Loucy (cell line): ENCODE results near the gene NAV2.

Source experiments
- H2AFZ ChIP-seq: fragments of 200-600 bp; sonication (generic); 2 replicates; pipeline ENCODE4 v1.6.0; 2016; ENCODE audit warnings: antibody characterized with exemption, mild to moderate bottlenecking, low read length, moderate library complexity
- H3F3A ChIP-seq: fragments of 200-600 bp; 2 replicates; pipeline ENCODE4 v1.6.0; 2016; ENCODE audit warnings: antibody characterized with exemption, low read depth, mild to moderate bottlenecking
- H3K27me3 ChIP-seq: fragments of 200-600 bp; sonication (generic); 2 replicates; pipeline ENCODE4 v1.6.1; 2014; ENCODE audit warnings: low read length, mild to moderate bottlenecking; ENCODE audit not compliant: insufficient read depth, poor library complexity, severe bottlenecking
- H3K36me3 ChIP-seq: fragments of 200-600 bp; sonication (generic); 2 replicates; pipeline ENCODE4 v1.6.1; 2016; ENCODE audit warnings: low read length; ENCODE audit not compliant: insufficient read depth
- H3K4me1 ChIP-seq: fragments of 200-600 bp; sonication (generic); 2 replicates; pipeline ENCODE4 v1.5.1; 2014; ENCODE audit warnings: low read length, mild to moderate bottlenecking; ENCODE audit not compliant: insufficient read depth, poor library complexity, severe bottlenecking
- H3K4me2 ChIP-seq: fragments of 200-600 bp; sonication (generic); 2 replicates; pipeline ENCODE4 v1.6.0; 2014; ENCODE audit warnings: antibody characterized with exemption, low read length, low read depth, mild to moderate bottlenecking; ENCODE audit not compliant: poor library complexity, severe bottlenecking
- H3K4me3 ChIP-seq: fragments of 200-600 bp; sonication (generic); 2 replicates; pipeline ENCODE4 v1.5.1; 2014; ENCODE audit warnings: low read length, mild to moderate bottlenecking, mixed read lengths; ENCODE audit not compliant: poor library complexity, severe bottlenecking
- H3K79me2 ChIP-seq: fragments of 200-600 bp; sonication (generic); 2 replicates; pipeline ENCODE4 v1.6.1; 2014; ENCODE audit warnings: low read length; ENCODE audit not compliant: insufficient read depth
- H3K9ac ChIP-seq: fragments of 200-600 bp; sonication (generic); 2 replicates; pipeline ENCODE4 v1.6.0; 2014; ENCODE audit warnings: mild to moderate bottlenecking, low read depth, low read length, moderate library complexity; ENCODE audit not compliant: poor library complexity, severe bottlenecking
- H3K9me2 ChIP-seq: fragments of 200-600 bp; sonication (generic); replicated peaks from 2 replicates; pipeline ENCODE4 v1.6.1; 2016; ENCODE audit warnings: low read depth, low read length, mixed read lengths
- H3K9me3 ChIP-seq: fragments of 200-600 bp; sonication (generic); 2 replicates; pipeline ENCODE4 v1.6.1; 2014; ENCODE audit warnings: mild to moderate bottlenecking, antibody characterized with exemption, low read length, low read depth; ENCODE audit not compliant: insufficient read depth
- H4K20me1 ChIP-seq: fragments of 200-600 bp; sonication (generic); 2 replicates; pipeline ENCODE4 v1.6.0; 2014; ENCODE audit warnings: antibody characterized with exemption, low read length, mild to moderate bottlenecking; ENCODE audit not compliant: insufficient read depth, poor library complexity, severe bottlenecking
- EZH2phosphoT487 ChIP-seq: fragments of 200-600 bp; IDR thresholded peaks from 2 replicates; pipeline ENCODE4 v1.6.1; 2018; ENCODE audit warnings: antibody characterized with exemption, mild to moderate bottlenecking, moderate library complexity, borderline replicate concordance
- TF ChIP-seq, protein P1 (sequence below): fragments of 200-600 bp; sonication (generic); conservative IDR thresholded peaks from 2 replicates; pipeline ENCODE4 v1.5.1; 2014; ENCODE audit warnings: mild to moderate bottlenecking, antibody characterized with exemption, low read length

The NAV2 gene

DNA sequence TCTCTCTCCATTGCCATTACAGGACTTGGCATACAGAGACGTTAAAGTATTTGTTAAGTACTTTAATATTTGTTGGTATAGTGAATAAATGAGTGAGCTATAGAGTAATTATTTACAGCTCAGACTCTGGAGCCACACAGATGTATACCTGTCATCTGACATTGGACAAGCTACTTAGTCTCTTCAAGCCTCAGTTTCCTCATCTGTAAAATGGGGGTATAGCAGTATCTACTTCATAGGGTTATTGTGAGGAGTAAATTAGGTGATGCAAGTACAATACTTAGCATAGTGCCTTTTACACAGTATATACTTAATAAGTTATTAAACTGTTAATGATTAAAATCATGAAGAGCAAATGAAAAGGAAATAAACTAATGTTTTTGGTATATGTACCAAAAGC, 203.2 kb downstream of the NAV2 start:
- Histone ChIP-seq H3K27me3 (no peaks in the 10 kb centered on the region), H3K79me2 (no peaks in the 10 kb centered on the region), H3K4me1 (no peaks in the 10 kb centered on the region), H3K9me3 (no peaks in the 10 kb centered on the region), H3K9ac (no peak overlapping the region), H3K9me2 (no peaks in the 10 kb centered on the region), H2AFZ (no peak overlapping the region), H3F3A (no peaks in the 10 kb centered on the region), H3K4me3 (no peak overlapping the region), H3K4me2 (no peak overlapping the region), H4K20me1 (no peaks in the 10 kb centered on the region), H3K36me3 (no peaks in the 10 kb centered on the region)
- TF ChIP-seq, protein P1, sequence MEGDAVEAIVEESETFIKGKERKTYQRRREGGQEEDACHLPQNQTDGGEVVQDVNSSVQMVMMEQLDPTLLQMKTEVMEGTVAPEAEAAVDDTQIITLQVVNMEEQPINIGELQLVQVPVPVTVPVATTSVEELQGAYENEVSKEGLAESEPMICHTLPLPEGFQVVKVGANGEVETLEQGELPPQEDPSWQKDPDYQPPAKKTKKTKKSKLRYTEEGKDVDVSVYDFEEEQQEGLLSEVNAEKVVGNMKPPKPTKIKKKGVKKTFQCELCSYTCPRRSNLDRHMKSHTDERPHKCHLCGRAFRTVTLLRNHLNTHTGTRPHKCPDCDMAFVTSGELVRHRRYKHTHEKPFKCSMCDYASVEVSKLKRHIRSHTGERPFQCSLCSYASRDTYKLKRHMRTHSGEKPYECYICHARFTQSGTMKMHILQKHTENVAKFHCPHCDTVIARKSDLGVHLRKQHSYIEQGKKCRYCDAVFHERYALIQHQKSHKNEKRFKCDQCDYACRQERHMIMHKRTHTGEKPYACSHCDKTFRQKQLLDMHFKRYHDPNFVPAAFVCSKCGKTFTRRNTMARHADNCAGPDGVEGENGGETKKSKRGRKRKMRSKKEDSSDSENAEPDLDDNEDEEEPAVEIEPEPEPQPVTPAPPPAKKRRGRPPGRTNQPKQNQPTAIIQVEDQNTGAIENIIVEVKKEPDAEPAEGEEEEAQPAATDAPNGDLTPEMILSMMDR, result no peak

DNA sequence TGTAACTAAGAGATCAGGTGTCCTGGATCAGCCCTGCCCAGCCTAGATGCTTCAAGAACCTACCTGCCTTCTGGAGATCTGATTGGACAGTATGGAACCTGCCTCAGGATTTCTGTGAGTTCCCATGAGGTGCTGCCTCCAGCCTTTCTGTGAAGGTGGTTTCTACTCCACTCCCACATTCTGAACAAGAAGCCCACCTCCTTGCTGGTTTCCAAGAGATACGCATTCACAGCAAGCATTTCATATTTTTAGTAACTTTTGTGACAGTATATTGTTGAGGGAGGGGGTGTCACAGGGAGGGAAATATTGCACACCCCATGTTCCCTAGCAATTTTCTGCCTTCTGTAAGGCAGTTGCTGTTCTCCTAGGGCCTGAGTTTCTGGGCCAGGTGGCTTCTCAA, 204.4 kb downstream of the NAV2 start:
- TF ChIP-seq, protein P1, result no peak
- TF ChIP-seq EZH2phosphoT487, result no peak
- Histone ChIP-seq H3K9ac (no peak overlapping the region), H3K79me2 (no peaks in the 10 kb centered on the region), H3K27me3 (no peaks in the 10 kb centered on the region), H2AFZ (no peak overlapping the region), H3K9me2 (no peaks in the 10 kb centered on the region), H3K9me3 (no peaks in the 10 kb centered on the region), H3F3A (no peaks in the 10 kb centered on the region), H3K4me2 (no peak overlapping the region), H3K4me1 (no peaks in the 10 kb centered on the region), H4K20me1 (no peaks in the 10 kb centered on the region), H3K36me3 (no peaks in the 10 kb centered on the region), H3K4me3 (no peak overlapping the region)

DNA sequence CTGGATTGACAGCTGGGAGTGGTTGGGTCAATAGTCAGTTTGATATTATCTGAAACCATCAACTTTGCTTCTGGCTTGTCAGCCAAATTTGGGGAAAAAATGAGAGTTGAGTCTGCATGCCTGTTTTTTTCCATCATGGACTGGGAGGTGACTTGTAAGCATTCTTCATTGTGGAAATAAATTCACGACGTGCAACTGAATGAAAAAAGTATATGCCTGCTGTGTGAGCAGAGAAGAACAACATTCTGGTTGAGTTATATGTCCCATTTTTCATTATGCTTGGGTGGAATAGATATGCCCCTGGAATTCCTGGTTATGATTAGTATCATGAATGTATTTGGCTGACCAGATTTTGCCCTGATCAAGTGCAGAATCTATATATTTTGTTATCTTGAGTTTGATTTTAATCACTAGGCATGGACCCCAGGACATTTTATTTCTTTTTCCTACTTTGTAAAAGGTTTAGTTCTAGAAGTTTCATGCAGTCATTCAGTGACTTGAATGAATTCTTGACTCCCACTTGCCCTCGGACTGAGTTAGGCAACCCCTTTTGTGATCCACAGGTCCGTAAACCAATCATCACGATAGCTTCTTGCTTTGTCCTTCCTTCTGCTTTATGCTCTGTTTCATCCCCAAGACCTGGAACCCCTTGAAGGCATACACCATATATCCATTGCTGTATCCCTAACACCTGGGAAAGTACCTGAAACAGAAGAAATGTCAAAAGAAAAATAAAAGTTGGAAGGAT, 205.8 kb downstream of the NAV2 start:
- Histone ChIP-seq H3K36me3 (no peaks in the 10 kb centered on the region), H2AFZ (no peak overlapping the region), H3K4me1 (no peaks in the 10 kb centered on the region), H3K9ac (no peak overlapping the region), H3K27me3 (no peaks in the 10 kb centered on the region), H3F3A (no peaks in the 10 kb centered on the region), H3K79me2 (no peaks in the 10 kb centered on the region), H3K9me2 (no peaks in the 10 kb centered on the region), H3K4me2 (no peak overlapping the region), H3K9me3 (no peaks in the 10 kb centered on the region), H3K4me3 (no peak overlapping the region), H4K20me1 (no peaks in the 10 kb centered on the region)
- no peak for TF ChIP-seq EZH2phosphoT487
- TF ChIP-seq, protein P1, result no peak
